ENCODE data around the gene PCA3.

DNA sequence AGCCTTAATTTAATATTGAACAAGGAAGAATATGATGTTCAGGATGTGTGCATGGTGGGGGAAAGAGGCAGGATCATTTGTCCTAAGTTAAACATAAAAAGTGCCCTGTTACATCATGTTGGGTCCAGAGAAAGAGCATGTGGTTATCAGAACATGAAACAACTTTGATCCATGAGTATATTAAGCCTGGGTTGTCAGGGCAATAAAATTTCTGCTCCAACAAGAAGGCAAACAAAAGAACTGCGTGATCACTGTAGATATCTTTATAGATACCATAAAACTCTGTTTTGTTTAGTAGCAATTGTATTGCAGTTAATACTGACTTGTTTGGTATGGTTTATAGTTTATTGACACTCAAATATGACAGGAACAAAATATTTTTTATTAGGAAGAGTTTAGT lies 35.2 kb downstream of the PCA3 start:
- TF ChIP-seq EZH2 (IDR thresholded peaks at IDR 0.05) (no peak), YY1 (IDR thresholded peaks at IDR 0.05; ENCODE audit: extremely low read depth, insufficient replicate concordance, low read depth, low read length) (no peak), SIN3A (IDR thresholded peaks at IDR 0.05; ENCODE audit: low read depth) (no peak), ZNF274 (IDR thresholded peaks at IDR 0.05; ENCODE audit: low read depth, low read length) (no peak), POLR2A (IDR thresholded peaks at IDR 0.05; ENCODE audit: borderline replicate concordance, extremely low read depth, insufficient read depth, insufficient read length) (no peak), EGR1 (IDR thresholded peaks at IDR 0.05; ENCODE audit: low read depth) (no peak), SP1 (IDR thresholded peaks at IDR 0.05; ENCODE audit: low read depth) (no peak), ZFX (IDR thresholded peaks at IDR 0.05) (no peak), TCF7L2 (IDR thresholded peaks at IDR 0.05; ENCODE audit: borderline replicate concordance, extremely low read depth, insufficient read depth, insufficient read length) (no peak), RAD21 (IDR thresholded peaks at IDR 0.05; ENCODE audit: low read depth) (no peak)
- TF ChIP-seq, protein P1, sequence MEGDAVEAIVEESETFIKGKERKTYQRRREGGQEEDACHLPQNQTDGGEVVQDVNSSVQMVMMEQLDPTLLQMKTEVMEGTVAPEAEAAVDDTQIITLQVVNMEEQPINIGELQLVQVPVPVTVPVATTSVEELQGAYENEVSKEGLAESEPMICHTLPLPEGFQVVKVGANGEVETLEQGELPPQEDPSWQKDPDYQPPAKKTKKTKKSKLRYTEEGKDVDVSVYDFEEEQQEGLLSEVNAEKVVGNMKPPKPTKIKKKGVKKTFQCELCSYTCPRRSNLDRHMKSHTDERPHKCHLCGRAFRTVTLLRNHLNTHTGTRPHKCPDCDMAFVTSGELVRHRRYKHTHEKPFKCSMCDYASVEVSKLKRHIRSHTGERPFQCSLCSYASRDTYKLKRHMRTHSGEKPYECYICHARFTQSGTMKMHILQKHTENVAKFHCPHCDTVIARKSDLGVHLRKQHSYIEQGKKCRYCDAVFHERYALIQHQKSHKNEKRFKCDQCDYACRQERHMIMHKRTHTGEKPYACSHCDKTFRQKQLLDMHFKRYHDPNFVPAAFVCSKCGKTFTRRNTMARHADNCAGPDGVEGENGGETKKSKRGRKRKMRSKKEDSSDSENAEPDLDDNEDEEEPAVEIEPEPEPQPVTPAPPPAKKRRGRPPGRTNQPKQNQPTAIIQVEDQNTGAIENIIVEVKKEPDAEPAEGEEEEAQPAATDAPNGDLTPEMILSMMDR (IDR thresholded peaks at IDR 0.05 in 2 of 3, conservative IDR thresholded peaks at IDR 0.05 in 1 of 3; ENCODE audit: borderline replicate concordance in 1 of 3, insufficient read depth in 1 of 3, low read depth in 2 of 3, low read length in 2 of 3), result no peak
